Stimulated activated CD4-positive, alpha-beta T cell treated with anti-CD3 and anti-CD28 coated beads, TNF-alpha, amount 100 ng/mL, for 1 hour (primary cell): ENCODE results near the gene ATP2A2.
A peak's percentile ranks its signal among the peaks of the same experiment; 100 is the strongest.

Source experiments
- DNase-seq, 3 donors: peaks; one replicate each; pipeline ENCODE4 v3.0.0-alpha.2; 2020; ENCODE audit warnings: low read depth in 3 of 3, low spot score in 1 of 3

ATP2A2 gene

DNA sequence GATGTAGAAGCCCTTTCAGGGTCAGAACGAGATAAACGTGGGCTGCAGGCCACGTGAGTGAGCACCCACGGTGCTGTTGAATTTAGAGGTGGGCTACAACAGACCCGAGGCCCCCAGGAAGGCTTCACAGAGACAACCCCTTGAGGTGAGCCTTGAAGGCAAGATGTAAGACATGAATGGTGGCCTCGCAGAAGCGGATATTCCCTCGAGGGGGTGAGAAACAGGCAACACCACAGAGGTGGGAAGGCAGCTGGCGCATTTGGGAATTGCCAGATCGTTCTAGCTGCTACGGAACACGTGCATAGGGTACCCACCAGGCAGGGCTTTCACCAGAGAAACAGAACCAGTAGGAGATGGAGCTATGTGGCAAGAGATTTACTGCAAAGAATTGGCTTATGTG lies 22.6 kb upstream of the ATP2A2 start:
- DNase-seq: no peak

- DNase-seq: no peak
These were observed 18.3 kb upstream of the ATP2A2 start for GRCh38 chr12:110262442-110263388.

DNA sequence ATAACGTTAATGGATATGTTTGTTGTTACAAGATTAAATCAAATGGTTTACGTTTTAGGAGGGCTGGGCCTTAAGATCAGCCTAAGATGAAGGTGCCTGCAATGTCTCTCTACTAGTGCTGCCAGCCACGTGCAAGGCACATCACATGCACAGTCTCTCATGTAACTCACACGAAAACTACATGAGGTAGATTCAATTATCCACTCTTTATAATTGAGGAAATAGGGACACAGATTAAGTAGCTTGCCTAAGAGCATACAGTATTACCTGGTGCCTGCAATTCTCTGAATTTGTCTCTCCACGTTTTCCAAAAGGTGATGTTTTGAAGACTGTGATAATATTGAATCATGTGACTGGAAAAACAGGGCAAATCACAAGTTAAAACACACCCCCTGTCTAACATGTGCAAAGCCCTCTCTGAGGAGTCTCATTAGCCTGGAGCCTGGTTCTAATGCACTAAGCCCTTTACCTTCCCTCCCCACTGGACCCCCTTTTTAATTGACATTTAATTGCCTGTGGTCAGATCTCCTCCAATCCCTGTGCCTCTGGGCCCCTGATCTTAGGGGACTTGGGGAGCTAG lies 14.6 kb upstream of the ATP2A2 start:
- no peak for DNase-seq

DNA sequence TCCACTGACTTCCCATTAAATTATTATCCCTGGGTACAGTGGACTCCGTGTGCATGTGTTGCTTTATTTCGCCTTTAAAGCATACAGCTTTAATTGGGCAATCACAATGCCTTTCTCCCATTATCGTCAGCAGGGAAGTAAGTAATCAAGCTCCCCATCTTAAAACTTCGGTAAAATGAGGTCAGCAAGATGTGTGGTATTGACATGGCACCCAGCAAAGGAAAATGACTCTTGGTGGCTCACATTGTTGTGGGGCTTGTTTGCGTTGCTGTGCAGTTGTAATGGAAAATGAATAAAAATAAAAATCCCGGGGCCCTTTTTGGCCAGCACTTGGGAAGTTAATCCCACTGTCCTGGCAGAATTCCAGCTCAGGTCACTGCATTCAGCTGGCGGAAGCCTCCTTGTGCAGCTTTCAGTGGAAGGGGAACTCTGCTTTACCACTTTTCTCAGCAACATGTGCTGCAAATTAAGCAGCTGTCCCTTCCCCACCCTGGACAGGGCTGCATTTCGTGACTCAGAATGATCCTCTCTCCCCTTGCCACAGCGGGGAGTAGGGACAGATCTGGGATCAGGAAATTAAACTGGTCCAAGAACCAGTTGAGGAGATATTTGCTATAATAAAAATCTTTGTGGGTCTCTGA lies 13.9 kb upstream of the ATP2A2 start:
- no peak for DNase-seq

GRCh38 chr12:110269622-110270124 lies 11.4 kb upstream of the ATP2A2 start:
- DNase-seq: no peak

DNA sequence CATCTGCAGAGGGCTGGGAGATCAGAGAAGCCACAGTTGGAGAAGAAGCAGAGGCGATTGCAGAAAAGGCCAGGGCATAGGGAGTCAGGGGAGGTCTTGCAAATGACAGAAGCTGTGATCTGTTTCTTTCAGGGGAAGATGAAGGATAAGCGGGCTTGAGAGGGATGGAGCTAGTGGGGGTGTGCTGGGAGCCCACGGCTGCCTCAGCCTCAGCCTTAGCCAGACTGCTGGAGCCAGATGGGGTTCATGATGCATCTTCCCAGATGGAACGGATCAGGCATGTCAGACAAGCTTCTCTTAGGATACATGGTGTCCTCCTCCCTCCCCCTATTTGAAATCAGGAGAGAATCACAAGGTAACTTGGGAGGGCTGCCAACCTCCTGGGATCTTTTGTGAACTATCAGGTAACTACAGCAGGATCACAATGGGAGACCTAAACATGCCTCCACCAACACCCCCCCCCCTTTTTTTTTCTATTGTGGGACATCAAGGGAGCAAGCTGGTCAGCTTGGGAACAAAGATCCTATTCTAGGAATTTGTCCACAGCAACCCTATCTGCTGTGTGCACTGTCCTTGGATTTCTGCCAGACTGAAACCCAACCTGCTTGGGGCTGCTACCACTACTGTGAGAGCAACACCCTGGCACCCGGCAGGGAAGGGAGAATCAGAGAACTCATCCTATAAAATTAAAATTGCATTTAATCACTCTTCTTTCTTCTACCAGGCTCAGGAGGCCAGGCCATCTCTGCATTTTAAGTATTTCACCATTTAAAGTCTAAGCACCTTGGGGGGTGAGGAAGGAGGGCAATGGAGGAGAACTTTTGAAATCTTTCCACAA lies 10.7 kb upstream of the ATP2A2 start:
- no peak for DNase-seq

DNA sequence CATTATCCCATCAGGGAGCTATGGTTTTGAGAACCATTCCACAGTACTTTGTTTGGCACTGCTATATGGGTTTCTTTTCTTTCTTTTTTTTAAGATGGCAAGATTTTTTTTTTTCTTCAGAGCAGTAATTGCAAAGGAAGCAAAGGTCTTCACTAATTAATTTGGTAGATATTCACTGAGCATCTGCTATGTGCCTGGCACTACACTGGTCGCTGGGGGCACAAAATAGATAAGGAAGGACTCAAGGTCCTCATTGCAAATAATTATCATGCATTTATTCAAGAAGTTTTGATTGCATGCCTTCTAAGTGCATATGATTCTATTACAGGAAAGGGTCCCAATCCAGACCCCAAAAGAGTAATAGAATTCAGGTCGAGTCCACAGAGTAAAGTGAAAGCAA lies 10.0 kb upstream of the ATP2A2 start:
- no peak for DNase-seq

- DNase-seq: no peak
These were observed 3.4 kb upstream of the ATP2A2 start for GRCh38 chr12:110277530-110278254.

GRCh38 chr12:110278255-110278536 lies 2.9 kb upstream of the ATP2A2 start:
- no peak for DNase-seq

GRCh38 chr12:110279566-110280375 lies 1.3 kb upstream of the ATP2A2 start:
- no peak for DNase-seq

- DNase-seq: peak in 2 of 3 donors; percentile 18 to 46
These were observed 662 bp upstream of the ATP2A2 start for GRCh38 chr12:110280392-110280778.

- DNase-seq: peak in 2 of 3 donors; percentile 5 to 25
These were observed 677 bp downstream of the ATP2A2 start for GRCh38 chr12:110281549-110282299.

- no peak for DNase-seq
These were observed 1.3 kb downstream of the ATP2A2 start for GRCh38 chr12:110282300-110282860.

- no peak for DNase-seq
These were observed 2.1 kb downstream of the ATP2A2 start for GRCh38 chr12:110282956-110283817.

DNA sequence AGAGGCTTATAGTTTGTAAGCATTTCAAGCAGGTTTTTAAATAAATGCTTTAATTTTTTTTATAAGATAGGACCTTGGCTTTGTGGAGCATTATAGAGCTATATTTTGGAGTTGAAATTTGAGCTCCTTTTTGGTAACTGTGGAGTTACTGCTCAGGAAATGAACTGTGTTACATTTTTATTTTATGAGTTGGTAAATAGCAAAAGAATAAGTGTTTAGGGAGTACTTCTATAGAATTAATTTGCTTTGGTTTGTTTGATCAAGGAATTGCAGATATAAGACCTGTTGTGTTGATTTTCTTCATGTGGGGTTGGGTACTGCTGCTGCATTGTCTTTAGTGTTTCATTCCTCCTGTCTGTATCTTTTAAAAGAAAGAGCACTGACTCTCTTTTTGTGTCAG lies 3.5 kb downstream of the ATP2A2 start:
- DNase-seq: no peak

GRCh38 chr12:110286623-110287022 lies 5.6 kb downstream of the ATP2A2 start:
- DNase-seq: no peak

DNA sequence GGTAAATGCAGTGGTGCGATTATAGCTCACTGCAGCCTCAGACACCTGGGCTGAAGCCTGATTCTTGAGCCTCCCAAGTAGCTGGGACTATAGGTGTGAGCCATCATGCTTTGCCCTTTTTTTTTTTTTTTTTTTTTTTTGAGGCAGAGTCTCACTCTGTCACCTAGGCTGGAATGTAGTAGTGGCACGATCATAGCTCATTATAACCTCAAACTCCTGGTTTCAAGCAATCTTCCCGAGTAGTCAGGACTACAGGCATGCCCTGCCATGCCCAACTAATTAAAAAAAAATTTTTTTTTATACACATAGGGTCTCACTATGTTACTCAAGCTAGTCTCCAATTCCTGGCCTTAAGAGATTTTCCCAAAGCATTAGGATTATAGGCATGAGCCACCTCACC lies 6.9 kb downstream of the ATP2A2 start:
- DNase-seq: no peak
